GM12872 (cell line): Measurements from ENCODE around the gene FBH1.

Experiments
- CTCF ChIP-seq: IDR thresholded peaks from 3 replicates; pipeline ENCODE4 v1.5.1; 2011; ENCODE audit warnings: low read depth, mild to moderate bottlenecking, low read length, moderate library complexity; ENCODE audit not compliant: insufficient read depth

Gene FBH1

GRCh38 chr10:5889624-5890451, at the start of gene FBH1, which contains the start of gene ANKRD16:
FBH1 (plus strand) TSS chr10:5890243; CDS start chr10:5890346, 103 bp downstream.
ANKRD16 (minus strand) TSS chr10:5889893; CDS start chr10:5889354, 539 bp downstream.
- TF ChIP-seq CTCF: no peak

GRCh38 chr10:5840314-5841307, 49.4 kb upstream of the FBH1 start:
- TF ChIP-seq CTCF: no peak

GRCh38 chr10:5841965-5842364, 48.1 kb upstream of the FBH1 start:
- TF ChIP-seq CTCF: no peak

- no peak for TF ChIP-seq CTCF
Measured at GRCh38 chr10:5843686-5844344, 46.2 kb upstream of the FBH1 start.

GRCh38 chr10:5844345-5845055, 45.5 kb upstream of the FBH1 start:
- TF ChIP-seq CTCF: no peak

GRCh38 chr10:5854131-5854475, 35.9 kb upstream of the FBH1 start:
- no peak for TF ChIP-seq CTCF
